Erythroblast (primary cell): Measurements from ENCODE around the gene ABCB9.

Experiments
- GATA1 ChIP-seq: IDR thresholded peaks from 2 replicates; pipeline ENCODE4 v1.6.1; 2011; ENCODE audit warnings: low read depth, mild to moderate bottlenecking, control low read depth, low read length, moderate library complexity
- POLR2A ChIP-seq: IDR thresholded peaks from 2 replicates; pipeline ENCODE4 v1.6.1; 2011; ENCODE audit warnings: mild to moderate bottlenecking, low read length

- TF ChIP-seq POLR2A (no peak), GATA1 (no peak)
Measured at GRCh38 chr12:122880155-122880667, 86.1 kb downstream of the ABCB9 start.
